HepG2 (cell line): Measurements from ENCODE around the gene STX4. TPM values are rescaled to one million over a fixed set of nuclear protein-coding genes. Genes with fewer than 3 reads are reported as not detected.

Source experiments
- EED ChIP-seq: sonication (generic); formaldehyde crosslinking; IDR thresholded peaks from 2 replicates; pipeline ENCODE4 v1.5.0; 2020; ENCODE audit warnings: mild to moderate bottlenecking, missing genetic modification reagents
- ETV5 ChIP-seq: IDR thresholded peaks from 2 replicates; pipeline ENCODE4 v1.6.1; 2018; ENCODE audit warnings: missing biosample characterization, missing genetic modification reagents, inconsistent platforms, borderline replicate concordance
- HOXA7 ChIP-seq: sonication (generic); formaldehyde crosslinking; IDR thresholded peaks from 2 replicates; pipeline ENCODE4 v1.8.1; 2022; ENCODE audit warnings: mild to moderate bottlenecking, missing genetic modification reagents, moderate library complexity
- MAZ ChIP-seq, 2 experiments: sonication (generic) in 1 of 2; formaldehyde crosslinking in 1 of 2; IDR thresholded peaks; 2 replicates each; pipeline versions ENCODE4 v1.5.0 to v1.6.1; 2012 to 2020; ENCODE audit warnings: low read depth in 2 of 2, mild to moderate bottlenecking in 2 of 2, borderline replicate concordance in 1 of 2, improper control_type of control experiment in 1 of 2, low read length in 1 of 2, missing genetic modification reagents in 1 of 2, moderate library complexity in 1 of 2
- RAD21 ChIP-seq: fragments of 450-650 bp; formaldehyde crosslinking; IDR thresholded peaks from 2 replicates; pipeline ENCODE4 v1.5.0; 2020; ENCODE audit warnings: mild to moderate bottlenecking
- ZBTB38 ChIP-seq: sonication (generic); formaldehyde crosslinking; IDR thresholded peaks from 2 replicates; pipeline ENCODE4 v1.5.1; 2020; ENCODE audit warnings: mild to moderate bottlenecking, missing genetic modification reagents
- ZFX ChIP-seq: sonication (generic); formaldehyde crosslinking; IDR thresholded peaks from 2 replicates; pipeline ENCODE4 v1.4.0; 2020; ENCODE audit warnings: mild to moderate bottlenecking, low read depth, missing genetic modification reagents, moderate library complexity
- ZIK1 ChIP-seq: sonication (generic); formaldehyde crosslinking; IDR thresholded peaks from 2 replicates; pipeline ENCODE4 v1.5.0; 2020; ENCODE audit warnings: mild to moderate bottlenecking, low read depth, missing genetic modification reagents, borderline replicate concordance
- ZNF569 ChIP-seq: sonication (generic); formaldehyde crosslinking; IDR thresholded peaks from 2 replicates; pipeline ENCODE4 v1.5.0; 2020; ENCODE audit warnings: mild to moderate bottlenecking, missing genetic modification reagents, moderate library complexity, borderline replicate concordance
- ZNF605 ChIP-seq: sonication (generic); formaldehyde crosslinking; IDR thresholded peaks from 2 replicates; pipeline ENCODE4 v1.8.0; 2022; ENCODE audit warnings: mild to moderate bottlenecking, missing genetic modification reagents
- ZNF839 ChIP-seq: sonication (generic); formaldehyde crosslinking; IDR thresholded peaks from 2 replicates; pipeline ENCODE4 v1.4.0; 2020; ENCODE audit warnings: missing genetic modification reagents, mild to moderate bottlenecking, borderline replicate concordance
- polyA plus RNA-seq, 8 experiments: library from polyadenylated mRNA; depleted of rRNA in 3 of 8; stranded (reverse) in 7 of 8; unstranded in 1 of 8; fragments of >200 nt; fragmentation: Illumina TruSeq in 4 of 8; extraction: Trizol in 4 of 8; gene quantifications; 2 replicates each; pipeline versions ENCODE4 v1.2.1 to v1.2.3, GENCODE V29; 2011 to 2016; ENCODE audit warnings: low read depth in 4 of 8, missing spikeins in 1 of 8, mixed read lengths in 1 of 8; ENCODE audit not compliant: insufficient read depth in 1 of 8
- total RNA-seq, 5 experiments: library from RNA; depleted of rRNA; stranded (reverse); fragments of >200 nt; fragmentation: Illumina TruSeq; extraction: Trizol; gene quantifications; 2 replicates each; pipeline ENCODE4 v1.2.3, GENCODE V29; 2016; ENCODE audit warnings: low read depth in 1 of 5
- TF ChIP-seq, protein P1 (sequence below): sonication (generic); formaldehyde crosslinking; IDR thresholded peaks from 2 replicates; pipeline ENCODE4 v1.9.0; 2022; ENCODE audit warnings: missing genetic modification reagents, mild to moderate bottlenecking, borderline replicate concordance
- TF ChIP-seq, protein P2 (sequence below): sonication (generic); formaldehyde crosslinking; IDR thresholded peaks from 2 replicates; pipeline ENCODE4 v1.5.1; 2020; ENCODE audit warnings: mild to moderate bottlenecking, missing genetic modification reagents, moderate library complexity

The STX4 gene
- total and polyA plus RNA-seq, 2 of the 13 experiments (the other 11 are each of a cell fraction or from before 2014, with no cell fraction given), result 29.2 to 34.6 TPM

DNA sequence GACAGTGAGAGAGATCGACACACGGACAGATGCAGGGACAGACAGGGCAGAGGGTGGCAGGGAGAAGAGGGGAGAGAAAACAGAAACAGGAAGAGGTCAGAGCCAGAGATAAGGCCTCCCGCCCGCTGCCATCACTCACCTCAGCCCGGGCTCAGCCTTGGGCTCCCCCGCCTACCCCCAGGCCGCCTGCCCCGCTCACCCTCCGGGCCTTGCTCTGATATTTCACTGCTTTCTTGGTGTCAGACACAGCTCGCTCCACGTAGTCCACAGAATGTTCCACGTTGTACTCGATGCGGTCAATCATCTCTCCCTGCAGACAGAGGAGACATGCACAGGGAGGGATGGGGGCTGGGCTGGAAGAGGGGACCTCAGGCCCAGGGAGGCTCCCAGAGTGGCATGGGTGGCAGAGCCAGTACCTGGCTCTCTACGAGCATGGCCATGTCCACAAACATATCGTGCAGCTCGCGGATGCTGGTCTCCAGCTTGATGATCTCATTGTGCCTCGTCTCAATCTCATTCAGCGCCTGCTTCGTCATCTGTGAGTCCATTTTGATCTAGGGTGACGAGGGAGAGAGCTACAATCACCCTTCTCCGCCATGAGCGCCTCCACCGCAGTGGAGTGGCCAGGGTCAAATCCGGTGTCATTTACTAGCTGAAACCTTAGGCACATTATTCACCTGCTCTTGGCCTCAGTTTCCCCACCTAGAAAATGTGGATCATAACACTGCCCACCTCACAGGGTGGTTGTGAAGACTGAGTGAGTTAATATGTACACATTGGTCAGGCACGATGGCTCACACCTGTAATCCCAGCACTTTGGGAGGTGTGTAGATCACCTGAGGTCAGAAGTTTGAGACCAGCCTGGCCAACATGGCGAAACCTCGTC lies 40.2 kb upstream of the STX4 start (continued):
- TF ChIP-seq ZNF839 (CRISPR knock-in tag), result no peak
- no peak for TF ChIP-seq MAZ (IDR thresholded peaks at IDR 0.05; ENCODE audit: borderline replicate concordance, low read depth, low read length)
- TF ChIP-seq MAZ (CRISPR knock-in tag; IDR thresholded peaks at IDR 0.05; ENCODE audit: low read depth), result 0 out of 2 replicates have a peak, but pooled peaks have one; percentile 27
- TF ChIP-seq, protein P1, sequence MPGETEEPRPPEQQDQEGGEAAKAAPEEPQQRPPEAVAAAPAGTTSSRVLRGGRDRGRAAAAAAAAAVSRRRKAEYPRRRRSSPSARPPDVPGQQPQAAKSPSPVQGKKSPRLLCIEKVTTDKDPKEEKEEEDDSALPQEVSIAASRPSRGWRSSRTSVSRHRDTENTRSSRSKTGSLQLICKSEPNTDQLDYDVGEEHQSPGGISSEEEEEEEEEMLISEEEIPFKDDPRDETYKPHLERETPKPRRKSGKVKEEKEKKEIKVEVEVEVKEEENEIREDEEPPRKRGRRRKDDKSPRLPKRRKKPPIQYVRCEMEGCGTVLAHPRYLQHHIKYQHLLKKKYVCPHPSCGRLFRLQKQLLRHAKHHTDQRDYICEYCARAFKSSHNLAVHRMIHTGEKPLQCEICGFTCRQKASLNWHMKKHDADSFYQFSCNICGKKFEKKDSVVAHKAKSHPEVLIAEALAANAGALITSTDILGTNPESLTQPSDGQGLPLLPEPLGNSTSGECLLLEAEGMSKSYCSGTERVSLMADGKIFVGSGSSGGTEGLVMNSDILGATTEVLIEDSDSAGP (CRISPR knock-in tag), result 0 out of 2 replicates have a peak, but pooled peaks have one; percentile 16
- TF ChIP-seq ZBTB38 (CRISPR knock-in tag), result peak; percentile 87
- TF ChIP-seq RAD21 (CRISPR knock-in tag), result no peak
- TF ChIP-seq, protein P2, sequence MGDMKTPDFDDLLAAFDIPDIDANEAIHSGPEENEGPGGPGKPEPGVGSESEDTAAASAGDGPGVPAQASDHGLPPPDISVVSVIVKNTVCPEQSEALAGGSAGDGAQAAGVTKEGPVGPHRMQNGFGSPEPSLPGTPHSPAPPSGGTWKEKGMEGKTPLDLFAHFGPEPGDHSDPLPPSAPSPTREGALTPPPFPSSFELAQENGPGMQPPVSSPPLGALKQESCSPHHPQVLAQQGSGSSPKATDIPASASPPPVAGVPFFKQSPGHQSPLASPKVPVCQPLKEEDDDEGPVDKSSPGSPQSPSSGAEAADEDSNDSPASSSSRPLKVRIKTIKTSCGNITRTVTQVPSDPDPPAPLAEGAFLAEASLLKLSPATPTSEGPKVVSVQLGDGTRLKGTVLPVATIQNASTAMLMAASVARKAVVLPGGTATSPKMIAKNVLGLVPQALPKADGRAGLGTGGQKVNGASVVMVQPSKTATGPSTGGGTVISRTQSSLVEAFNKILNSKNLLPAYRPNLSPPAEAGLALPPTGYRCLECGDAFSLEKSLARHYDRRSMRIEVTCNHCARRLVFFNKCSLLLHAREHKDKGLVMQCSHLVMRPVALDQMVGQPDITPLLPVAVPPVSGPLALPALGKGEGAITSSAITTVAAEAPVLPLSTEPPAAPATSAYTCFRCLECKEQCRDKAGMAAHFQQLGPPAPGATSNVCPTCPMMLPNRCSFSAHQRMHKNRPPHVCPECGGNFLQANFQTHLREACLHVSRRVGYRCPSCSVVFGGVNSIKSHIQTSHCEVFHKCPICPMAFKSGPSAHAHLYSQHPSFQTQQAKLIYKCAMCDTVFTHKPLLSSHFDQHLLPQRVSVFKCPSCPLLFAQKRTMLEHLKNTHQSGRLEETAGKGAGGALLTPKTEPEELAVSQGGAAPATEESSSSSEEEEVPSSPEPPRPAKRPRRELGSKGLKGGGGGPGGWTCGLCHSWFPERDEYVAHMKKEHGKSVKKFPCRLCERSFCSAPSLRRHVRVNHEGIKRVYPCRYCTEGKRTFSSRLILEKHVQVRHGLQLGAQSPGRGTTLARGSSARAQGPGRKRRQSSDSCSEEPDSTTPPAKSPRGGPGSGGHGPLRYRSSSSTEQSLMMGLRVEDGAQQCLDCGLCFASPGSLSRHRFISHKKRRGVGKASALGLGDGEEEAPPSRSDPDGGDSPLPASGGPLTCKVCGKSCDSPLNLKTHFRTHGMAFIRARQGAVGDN (CRISPR knock-in tag), result peak; percentile 56
- TF ChIP-seq ZNF605 (CRISPR knock-in tag), result no peak
- no peak for TF ChIP-seq HOXA7 (CRISPR knock-in tag)
- TF ChIP-seq ZFX (CRISPR knock-in tag), result peak; percentile 30; the same call in 1 of the 2 replicates
- no peak for TF ChIP-seq ETV5 (CRISPR knock-in tag)
- no peak for TF ChIP-seq ZNF569
- TF ChIP-seq ZIK1 (CRISPR knock-in tag), result no peak
- peak; percentile 71; the same call in 1 of the 2 replicates for TF ChIP-seq EED
